Cardiac septum (tissue), 1 donor: ENCODE measurements around the gene CEP83. TPM values are rescaled to one million over a fixed set of nuclear protein-coding genes. Genes with fewer than 3 reads are reported as not detected.
"Not testable (repeated sequence)": the region's sequence is repeated elsewhere in the genome, so short reads cannot be mapped to it uniquely, and the experiment has no call there.

ENCODE experiments used
- DNase-seq: peaks from one replicate; pipeline ENCODE4 v3.0.0-alpha.2; 2020; ENCODE audit warnings: low spot score
- intact Hi-C: fragments of 100-400 bp; cut with DNase I; formaldehyde crosslinking; loops from one replicate; pipeline ENCODE4 v1.14.0; 2022
- total RNA-seq: library from RNA; stranded (reverse); fragmentation: NEBNext Ultra II Directional; extraction: Animal tissue kit (Norgen Biotek cat#: 25700); gene quantifications from one replicate; pipeline ENCODE4 v1.2.1, GENCODE V29; 2021
- donor health status: DM: no; HTN: no; CAD: no.

CEP83 gene
- total RNA-seq, 1 donor from 2014 or later, result 11.7 TPM

GRCh38 chr12:94435511-94435927 is 24.1 kb downstream of the CEP83 start:
- intact Hi-C loops, result loop anchor here (2.0 kb wide), 1 partner anchor 291 kb away; no protein-coding TSS in a partner anchor
- no peak for DNase-seq

- no peak for DNase-seq
- intact Hi-C loops, result loop anchor here (2.0 kb wide), 1 partner anchor 289 kb away; no protein-coding TSS in a partner anchor
Observed at GRCh38 chr12:94434171-94434570, 25.5 kb downstream of the CEP83 start.

- intact Hi-C loops, result loop anchor here (2.0 kb wide), 1 partner anchor 289 kb away; no protein-coding TSS in a partner anchor
- no peak for DNase-seq
Observed at GRCh38 chr12:94433744-94434143, 25.9 kb downstream of the CEP83 start.

GRCh38 chr12:94430304-94430703 is 29.4 kb downstream of the CEP83 start:
- intact Hi-C loops, result no loop called here
- no peak for DNase-seq

GRCh38 chr12:94429633-94430032 is 30.0 kb downstream of the CEP83 start:
- intact Hi-C loops, result no loop called here
- DNase-seq, result no peak

GRCh38 chr12:94429191-94429590 is 30.5 kb downstream of the CEP83 start:
- intact Hi-C loops, result no loop called here

GRCh38 chr12:94427501-94428381 is 31.9 kb downstream of the CEP83 start:
- DNase-seq, result no peak
- intact Hi-C loops, result no loop called here

More at GRCh38 chr12:94429191-94429590, 30.5 kb downstream of the CEP83 start:
- DNase-seq, result no peak

GRCh38 chr12:94426049-94426448 is 33.6 kb downstream of the CEP83 start:
- DNase-seq, result no peak
- intact Hi-C loops, result no loop called here

- intact Hi-C loops, DNase-seq: not testable (repeated sequence)
Observed at GRCh38 chr12:94424830-94425229, 34.8 kb downstream of the CEP83 start.

GRCh38 chr12:94421868-94422740 is 37.6 kb downstream of the CEP83 start:
- intact Hi-C loops, result no loop called here
- DNase-seq, result no peak

GRCh38 chr12:94418517-94418916 is 41.1 kb downstream of the CEP83 start:
- intact Hi-C loops, result no loop called here
- DNase-seq, result no peak

- intact Hi-C loops, result no loop called here
- no peak for DNase-seq
Observed at GRCh38 chr12:94416613-94417012, 43.1 kb downstream of the CEP83 start.

- no peak for DNase-seq
- intact Hi-C loops, result no loop called here
Observed at GRCh38 chr12:94415066-94415465, 44.6 kb downstream of the CEP83 start.

- intact Hi-C loops, result no loop called here
- DNase-seq, result no peak
Observed at GRCh38 chr12:94405413-94406116, 54.1 kb downstream of the CEP83 start.

GRCh38 chr12:94404854-94405253 is 54.8 kb downstream of the CEP83 start:
- no peak for DNase-seq
- intact Hi-C loops, result no loop called here

- intact Hi-C loops, result no loop called here
Observed at GRCh38 chr12:94401326-94401725, 58.3 kb downstream of the CEP83 start.

GRCh38 chr12:94398685-94399084 is 61.0 kb downstream of the CEP83 start:
- DNase-seq, intact Hi-C loops: not testable (repeated sequence)

More at GRCh38 chr12:94401326-94401725, 58.3 kb downstream of the CEP83 start:
- DNase-seq, result no peak

GRCh38 chr12:94397401-94397800 is 62.3 kb downstream of the CEP83 start:
- intact Hi-C loops, result no loop called here
- no peak for DNase-seq

- DNase-seq, intact Hi-C loops: not testable (repeated sequence)
Observed at GRCh38 chr12:94396014-94396413, 63.7 kb downstream of the CEP83 start.

GRCh38 chr12:94390130-94390485 is 69.6 kb downstream of the CEP83 start:
- intact Hi-C loops, result no loop called here
- no peak for DNase-seq
